Breast epithelium (tissue), 4 donors: ENCODE results near the gene PLAGL1. TPM values are rescaled to one million over a fixed set of nuclear protein-coding genes. Genes with fewer than 3 reads are reported as not detected.
"Not testable (repeated sequence)": the region's sequence is repeated elsewhere in the genome, so short reads cannot be mapped to it uniquely, and the experiment has no call there.

Source experiments
- DNase-seq, 2 donors: peaks; one replicate each; pipeline ENCODE4 v3.0.0-alpha.2; 2019; ENCODE audit warnings: low spot score in 2 of 2
- H3K27ac ChIP-seq, 2 donors: fragments of 200-600 bp; sonication (generic) in 1 of 2; one replicate each; pipeline ENCODE4 v1.5.1; 2016 to 2019; ENCODE audit warnings: mild to moderate bottlenecking in 1 of 2
- H3K27me3 ChIP-seq, 2 donors: fragments of 200-600 bp; sonication (generic) in 1 of 2; one replicate each; pipeline versions ENCODE4 v1.5.1 to v1.6.0; 2017 to 2019; ENCODE audit warnings: control low read depth in 1 of 2, mild to moderate bottlenecking in 1 of 2
- H3K36me3 ChIP-seq: fragments of 200-600 bp; one replicate; pipeline ENCODE4 v1.5.1; 2019
- H3K4me1 ChIP-seq, 2 donors: fragments of 200-600 bp; sonication (generic); one replicate each; pipeline ENCODE4 v1.5.1; 2016 to 2019; ENCODE audit warnings: control low read depth in 1 of 2
- H3K4me3 ChIP-seq, 3 donors: fragments of 200-600 bp; sonication (generic); 1 replicate in 2 of 3; 2 replicates in 1 of 3; pipeline ENCODE4 v1.5.1; 2016 to 2019; ENCODE audit warnings: mild to moderate bottlenecking in 3 of 3, moderate library complexity in 2 of 3
- H3K9me3 ChIP-seq, 2 donors: fragments of 200-600 bp; sonication (generic) in 1 of 2; one replicate each; pipeline ENCODE4 v1.5.1; 2016 to 2019; ENCODE audit warnings: control low read depth in 1 of 2
- CTCF ChIP-seq, 3 donors: fragments of 450-650 bp; IDR thresholded peaks; one replicate each; pipeline ENCODE4 v1.5.1; 2016 to 2017; ENCODE audit warnings: antibody characterized with exemption in 3 of 3, mild to moderate bottlenecking in 3 of 3, moderate library complexity in 3 of 3
- POLR2A ChIP-seq: fragments of 450-650 bp; IDR thresholded peaks from one replicate; pipeline ENCODE4 v1.6.1; 2016; ENCODE audit warnings: antibody characterized with exemption, mild to moderate bottlenecking, moderate library complexity
- POLR2AphosphoS5 ChIP-seq, 3 donors: sonication (generic); formaldehyde crosslinking; IDR thresholded peaks; one replicate each; pipeline ENCODE4 v1.6.1; 2017; ENCODE audit warnings: antibody characterized with exemption in 3 of 3
- intact Hi-C: fragments of 100-400 bp; cut with DNase I; formaldehyde crosslinking; loops from one replicate; pipeline ENCODE4 v1.15.1; 2023; ENCODE audit warnings: low total_unique reads
- total RNA-seq, 3 donors: library from RNA; depleted of rRNA; stranded (reverse); fragments of >200 nt; gene quantifications; one replicate each; pipeline ENCODE4 v1.1.0, GENCODE V29; 2016

PLAGL1 gene
- total RNA-seq, 3 donors from 2014 or later = 17.8 to 22.9 (median 21.4) TPM

GRCh38 chr6:143928853-143929252, 79.2 kb downstream of the PLAGL1 start:
- intact Hi-C loops = no loop called here
- Histone ChIP-seq H3K27me3 (no peaks in the 10 kb centered on the region), H3K9me3 (peaks cover 0 to 7% of the 10 kb centered on the region in 2 donors), H3K4me1 (no peaks in the 10 kb centered on the region), H3K36me3 (no peaks in the 10 kb centered on the region), H3K27ac (no peak overlapping the region), H3K4me3 (no peak overlapping the region)
- DNase-seq = no peak
- no peak for TF ChIP-seq POLR2A
- no peak for TF ChIP-seq POLR2AphosphoS5 (IDR thresholded peaks at IDR 0.05)
- TF ChIP-seq CTCF (IDR thresholded peaks at IDR 0.05) = no peak

GRCh38 chr6:143917026-143917425, 91.0 kb downstream of the PLAGL1 start:
- H3K27ac ChIP-seq, intact Hi-C loops, DNase-seq, H3K4me3 ChIP-seq, H3K27me3 ChIP-seq, H3K4me1 ChIP-seq, H3K36me3 ChIP-seq, H3K9me3 ChIP-seq: not testable (repeated sequence)

GRCh38 chr6:143912671-143913070, 95.4 kb downstream of the PLAGL1 start:
- Histone ChIP-seq H3K27me3 (no peaks in the 10 kb centered on the region), H3K36me3 (no peaks in the 10 kb centered on the region), H3K9me3 (peaks cover 0 to 10% of the 10 kb centered on the region in 2 donors), H3K27ac (no peak overlapping the region), H3K4me1 (no peaks in the 10 kb centered on the region), H3K4me3 (no peak overlapping the region)
- no peak for TF ChIP-seq POLR2AphosphoS5 (IDR thresholded peaks at IDR 0.05)
- no peak for TF ChIP-seq POLR2A
- TF ChIP-seq CTCF (IDR thresholded peaks at IDR 0.05) = no peak
- no peak for DNase-seq
- intact Hi-C loops = no loop called here

- no peak for TF ChIP-seq POLR2AphosphoS5 (IDR thresholded peaks at IDR 0.05)
- TF ChIP-seq POLR2A = no peak
- TF ChIP-seq CTCF (IDR thresholded peaks at IDR 0.05) = no peak
- Histone ChIP-seq H3K9me3 (peaks cover 0 to 10% of the 10 kb centered on the region in 2 donors), H3K27ac (no peak overlapping the region), H3K27me3 (no peaks in the 10 kb centered on the region), H3K36me3 (no peaks in the 10 kb centered on the region), H3K4me3 (no peak overlapping the region), H3K4me1 (no peaks in the 10 kb centered on the region)
- intact Hi-C loops = no loop called here
- DNase-seq = no peak
Observed at GRCh38 chr6:143911028-143911427, 97.0 kb downstream of the PLAGL1 start.

- H3K36me3 ChIP-seq = no peaks in the 10 kb centered on the region
- intact Hi-C loops = no loop called here
- H3K27ac ChIP-seq = peak overlapping the region; percentile 45 to 60
- H3K27me3 ChIP-seq = no peaks in the 10 kb centered on the region
- no peak overlapping the region for H3K4me3 ChIP-seq
- no peaks in the 10 kb centered on the region for H3K9me3 ChIP-seq
- no peaks in the 10 kb centered on the region for H3K4me1 ChIP-seq
- no peak for DNase-seq
- TF ChIP-seq POLR2A (no peak), CTCF (IDR thresholded peaks at IDR 0.05) (no peak), POLR2AphosphoS5 (IDR thresholded peaks at IDR 0.05) (no peak)
Observed at GRCh38 chr6:143902827-143903226, 105.2 kb downstream of the PLAGL1 start.
